Mesenchymal stem cell (in vitro differentiated cells and primary cell): ENCODE measurements around the gene GSG1.
"Not testable (repeated sequence)": the region's sequence is repeated elsewhere in the genome, so short reads cannot be mapped to it uniquely, and the experiment has no call there.

Source experiments
- DNase-seq: peaks from one replicate; pipeline ENCODE4 v3.0.0-alpha.2; 2013
- H2AFZ ChIP-seq: one replicate; pipeline ENCODE4 v1.6.1; 2013; ENCODE audit warnings: low read depth, mild to moderate bottlenecking, control low read depth, inconsistent platforms, low read length, moderate library complexity
- H2AK5ac ChIP-seq: 2 replicates; pipeline ENCODE4 v1.6.1; 2013; ENCODE audit warnings: low read length, moderate library complexity, mild to moderate bottlenecking, inconsistent platforms; ENCODE audit not compliant: severe bottlenecking
- H2BK120ac ChIP-seq: one replicate; pipeline ENCODE4 v1.6.1; 2013; ENCODE audit warnings: low read depth, mild to moderate bottlenecking, inconsistent platforms, low read length, moderate library complexity
- H2BK12ac ChIP-seq, 2 experiments: one replicate each; pipeline ENCODE4 v1.6.1; 2013; ENCODE audit warnings: inconsistent platforms in 2 of 2, low read length in 2 of 2, mild to moderate bottlenecking in 2 of 2, moderate library complexity in 2 of 2, control low read depth in 1 of 2
- H2BK15ac ChIP-seq: one replicate; pipeline ENCODE4 v1.6.1; 2013; ENCODE audit warnings: mild to moderate bottlenecking, low read depth, inconsistent platforms; ENCODE audit not compliant: poor library complexity, severe bottlenecking
- H2BK5ac ChIP-seq: 2 replicates; pipeline ENCODE4 v1.6.1; 2013; ENCODE audit warnings: low read depth, mild to moderate bottlenecking, low read length, control low read depth, inconsistent platforms; ENCODE audit not compliant: poor library complexity, severe bottlenecking
- H3K14ac ChIP-seq, 2 experiments: one replicate each; pipeline ENCODE4 v1.6.1; 2013; ENCODE audit warnings: inconsistent platforms in 2 of 2, low read length in 2 of 2, control low read depth in 1 of 2, mild to moderate bottlenecking in 1 of 2, moderate library complexity in 1 of 2
- H3K18ac ChIP-seq, 2 experiments: one replicate each; pipeline ENCODE4 v1.6.1; 2013; ENCODE audit warnings: inconsistent platforms in 2 of 2, low read length in 2 of 2, control low read depth in 1 of 2, low read depth in 1 of 2, mild to moderate bottlenecking in 1 of 2
- H3K23ac ChIP-seq, 2 experiments: one replicate each; pipeline ENCODE4 v1.6.1; 2013; ENCODE audit warnings: inconsistent platforms in 2 of 2, low read length in 2 of 2, mild to moderate bottlenecking in 2 of 2, moderate library complexity in 2 of 2, control low read depth in 1 of 2
- H3K27ac ChIP-seq: 2 replicates; pipeline ENCODE4 v1.5.1; 2013; ENCODE audit warnings: mild to moderate bottlenecking, moderate library complexity, low read length, control low read depth, inconsistent platforms; ENCODE audit not compliant: poor library complexity, severe bottlenecking
- H3K27me3 ChIP-seq, 2 experiments: 2 replicates each; pipeline versions ENCODE4 v1.6.1 to v1.7.0; 2013; ENCODE audit warnings: low read length in 2 of 2, mild to moderate bottlenecking in 2 of 2, moderate library complexity in 2 of 2, control low read depth in 1 of 2, inconsistent platforms in 1 of 2; ENCODE audit not compliant: control insufficient read depth in 1 of 2, insufficient read depth in 1 of 2
- H3K36me3 ChIP-seq, 2 experiments: 2 replicates each; pipeline versions ENCODE4 v1.6.1 to v1.7.0; 2013; ENCODE audit warnings: low read length in 2 of 2, control low read depth in 1 of 2, inconsistent platforms in 1 of 2, low read depth in 1 of 2, mild to moderate bottlenecking in 1 of 2; ENCODE audit not compliant: insufficient read depth in 2 of 2, control insufficient read depth in 1 of 2
- H3K4ac ChIP-seq, 2 experiments: one replicate each; pipeline ENCODE4 v1.6.1; 2013; ENCODE audit warnings: inconsistent platforms in 2 of 2, low read length in 2 of 2, mild to moderate bottlenecking in 2 of 2, moderate library complexity in 2 of 2, control low read depth in 1 of 2, low read depth in 1 of 2
- H3K4me1 ChIP-seq: 2 replicates; pipeline ENCODE4 v1.6.1; 2013; ENCODE audit warnings: low read depth, low read length, control low read depth; ENCODE audit not compliant: control insufficient read depth, insufficient read depth
- H3K4me2 ChIP-seq: 2 replicates; pipeline ENCODE4 v1.6.1; 2013; ENCODE audit warnings: low read length, mild to moderate bottlenecking, inconsistent platforms; ENCODE audit not compliant: poor library complexity, severe bottlenecking
- H3K4me3 ChIP-seq, 2 experiments: 2 replicates each; pipeline versions ENCODE4 v1.5.1 to v1.7.0; 2013; ENCODE audit warnings: low read length in 2 of 2, mild to moderate bottlenecking in 2 of 2, control low read depth in 1 of 2, low read depth in 1 of 2; ENCODE audit not compliant: insufficient read depth in 1 of 2
- H3K79me1 ChIP-seq: replicated peaks from 2 replicates; pipeline ENCODE4 v1.6.1; 2013; ENCODE audit warnings: mild to moderate bottlenecking, control low read depth, low read length, inconsistent platforms; ENCODE audit not compliant: poor library complexity, severe bottlenecking
- H3K9ac ChIP-seq: 2 replicates; pipeline ENCODE4 v1.7.0; 2013; ENCODE audit warnings: mild to moderate bottlenecking, low read length, moderate library complexity
- H3K9me3 ChIP-seq: 2 replicates; pipeline ENCODE4 v1.7.0; 2013; ENCODE audit warnings: mild to moderate bottlenecking, low read length; ENCODE audit not compliant: control insufficient read depth
- H4K8ac ChIP-seq: one replicate; pipeline ENCODE4 v1.6.1; 2013; ENCODE audit warnings: inconsistent platforms, mild to moderate bottlenecking, low read length, moderate library complexity
- H4K91ac ChIP-seq: one replicate; pipeline ENCODE4 v1.6.1; 2013; ENCODE audit warnings: mild to moderate bottlenecking, low read length, inconsistent platforms
- WGBS: methylation state at CpG from one replicate; pipeline ENCODE4 v1.1.7; 2013; ENCODE audit warnings: mixed read lengths; 5-methylcytosine and 5-hydroxymethylcytosine counted together

GSG1 gene

DNA sequence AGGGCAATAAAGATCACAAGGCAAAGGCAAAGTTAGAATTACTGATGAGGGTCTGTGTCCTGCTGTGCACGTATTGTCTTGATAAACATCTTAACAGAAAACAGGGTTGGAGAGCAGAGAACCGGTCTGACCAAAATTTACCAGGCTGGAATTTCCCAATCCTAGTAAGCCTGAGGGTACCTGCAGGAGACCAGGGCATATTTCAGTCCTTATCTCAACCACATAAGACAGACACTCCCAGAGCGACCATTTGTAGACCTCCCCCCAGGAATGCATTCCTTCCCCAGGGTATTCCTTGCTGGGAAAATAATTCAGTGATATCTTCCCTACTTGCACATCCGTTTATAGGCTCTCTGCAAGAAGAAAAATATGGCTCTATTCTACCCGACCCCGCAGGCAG, 49.9 kb downstream of the GSG1 start:
- H3K23ac ChIP-seq, H3K14ac ChIP-seq, H3K4ac ChIP-seq, DNase-seq, H2BK12ac ChIP-seq, H3K9me3 ChIP-seq, H3K79me1 ChIP-seq, H4K8ac ChIP-seq, H3K18ac ChIP-seq, H2BK15ac ChIP-seq, H3K9ac ChIP-seq, H2AK5ac ChIP-seq, H3K27ac ChIP-seq, H4K91ac ChIP-seq, H2AFZ ChIP-seq, H3K4me3 ChIP-seq, H3K4me1 ChIP-seq, H2BK120ac ChIP-seq, H2BK5ac ChIP-seq, H3K4me2 ChIP-seq, H3K27me3 ChIP-seq: not testable (repeated sequence)
- 91% methylated on average over 4 of the region's 6 CpGs for WGBS
- H3K36me3 ChIP-seq = peaks cover 4 to 17% of the 10 kb centered on the region in 2 experiments

GRCh38 chr12:13052421-13052820, 51.0 kb downstream of the GSG1 start:
- H2BK12ac ChIP-seq = no peak overlapping the region
- H3K14ac ChIP-seq = no peak overlapping the region
- no peak overlapping the region for H3K18ac ChIP-seq
- no peak overlapping the region for H4K91ac ChIP-seq
- no peak overlapping the region for H3K9ac ChIP-seq
- H3K4me2 ChIP-seq = no peak overlapping the region
- H2AK5ac ChIP-seq = no peak overlapping the region
- H3K23ac ChIP-seq = no peak overlapping the region
- no peaks in the 10 kb centered on the region for H3K9me3 ChIP-seq
- H2BK15ac ChIP-seq = no peak overlapping the region
- H3K4me1 ChIP-seq = no peaks in the 10 kb centered on the region
- peaks cover 3% of the 10 kb centered on the region for H3K79me1 ChIP-seq
- H3K4ac ChIP-seq = no peak overlapping the region
- H3K4me3 ChIP-seq = no peak overlapping the region
- H3K27ac ChIP-seq = no peak overlapping the region
- H3K27me3 ChIP-seq = no peaks in the 10 kb centered on the region
- peaks cover 4 to 10% of the 10 kb centered on the region in 2 experiments for H3K36me3 ChIP-seq
- no peak overlapping the region for H2BK5ac ChIP-seq
- H2AFZ ChIP-seq = no peak overlapping the region
- H4K8ac ChIP-seq = no peak overlapping the region
- DNase-seq = no peak
- H2BK120ac ChIP-seq = no peak overlapping the region
- no CpG with 5 or more reads among the region's 2 CpGs for WGBS

GRCh38 chr12:13049816-13050215, 53.7 kb downstream of the GSG1 start:
- no peak overlapping the region for H3K18ac ChIP-seq
- H3K4me1 ChIP-seq = no peaks in the 10 kb centered on the region
- H3K9ac ChIP-seq = no peak overlapping the region
- no peak overlapping the region for H4K91ac ChIP-seq
- H2BK5ac ChIP-seq = no peak overlapping the region
- DNase-seq = peak; percentile 6
- no peaks in the 10 kb centered on the region for H3K27me3 ChIP-seq
- H3K9me3 ChIP-seq = no peaks in the 10 kb centered on the region
- H3K23ac ChIP-seq = no peak overlapping the region
- H2AK5ac ChIP-seq = no peak overlapping the region
- H3K4me2 ChIP-seq = no peak overlapping the region
- H3K79me1 ChIP-seq = peaks cover 10% of the 10 kb centered on the region
- no peak overlapping the region for H3K27ac ChIP-seq
- 77% methylated on average over 3 of the region's 3 CpGs for WGBS
- no peak overlapping the region for H4K8ac ChIP-seq
- H2BK120ac ChIP-seq = no peak overlapping the region
- H2BK12ac ChIP-seq = no peak overlapping the region
- H3K4me3 ChIP-seq = no peak overlapping the region
- H2AFZ ChIP-seq = no peak overlapping the region
- H2BK15ac ChIP-seq = no peak overlapping the region
- H3K36me3 ChIP-seq = no peaks in the 10 kb centered on the region
- H3K14ac ChIP-seq = no peak overlapping the region
- H3K4ac ChIP-seq = no peak overlapping the region

- H3K4me3 ChIP-seq = no peak overlapping the region
- no peak overlapping the region for H2BK15ac ChIP-seq
- H3K18ac ChIP-seq = no peak overlapping the region
- no peak overlapping the region for H4K91ac ChIP-seq
- H2AK5ac ChIP-seq = no peak overlapping the region
- no peaks in the 10 kb centered on the region for H3K27me3 ChIP-seq
- H2BK120ac ChIP-seq = no peak overlapping the region
- no peak overlapping the region for H4K8ac ChIP-seq
- H3K79me1 ChIP-seq = peaks cover 14% of the 10 kb centered on the region
- no peak overlapping the region for H2BK5ac ChIP-seq
- WGBS = 100% methylated on average over 1 of the region's 1 CpG
- H3K4me1 ChIP-seq = peaks cover 2% of the 10 kb centered on the region
- no peaks in the 10 kb centered on the region for H3K36me3 ChIP-seq
- no peak overlapping the region for H2BK12ac ChIP-seq
- H2AFZ ChIP-seq = no peak overlapping the region
- no peak overlapping the region for H3K9ac ChIP-seq
- no peak overlapping the region for H3K4me2 ChIP-seq
- H3K4ac ChIP-seq = no peak overlapping the region
- H3K9me3 ChIP-seq = no peaks in the 10 kb centered on the region
- DNase-seq = no peak
- H3K27ac ChIP-seq = no peak overlapping the region
- no peak overlapping the region for H3K14ac ChIP-seq
- no peak overlapping the region for H3K23ac ChIP-seq
Measured at GRCh38 chr12:13046964-13047363, 56.5 kb downstream of the GSG1 start.
